NK-92 (cell line): Measurements from ENCODE around the gene RABGGTB.
"Not testable (repeated sequence)": the region's sequence is repeated elsewhere in the genome, so short reads cannot be mapped to it uniquely, and the experiment has no call there.

ENCODE experiments used
- DNase-seq: peaks from one replicate; lab custom pipeline; 2025; ENCODE audit not compliant: unreplicated experiment; lab: John Stamatoyannopoulos, UW

Gene RABGGTB

GRCh38 chr1:75794382-75794781, 8.3 kb downstream of the RABGGTB start:
- no peak for DNase-seq

GRCh38 chr1:75795703-75796193, 9.7 kb downstream of the RABGGTB start:
- DNase-seq = no peak

- no peak for DNase-seq
Measured at GRCh38 chr1:75796376-75797272, 10.6 kb downstream of the RABGGTB start, which contains the start of gene MSH4. Gene MSH4 (plus strand): TSS chr1:75796882. CDS start chr1:75796986, 104 bp downstream.

- no peak for DNase-seq
Measured at GRCh38 chr1:75797273-75797588, 11.2 kb downstream of the RABGGTB start.

GRCh38 chr1:75797606-75798216, 11.7 kb downstream of the RABGGTB start:
- DNase-seq = no peak

- DNase-seq = not testable (repeated sequence)
Measured at GRCh38 chr1:75801480-75801879, 15.4 kb downstream of the RABGGTB start.

- no peak for DNase-seq
Measured at GRCh38 chr1:75808921-75809320, 22.9 kb downstream of the RABGGTB start.

GRCh38 chr1:75810113-75810512, 24.1 kb downstream of the RABGGTB start:
- not testable (repeated sequence) for DNase-seq

- no peak for DNase-seq
Measured at GRCh38 chr1:75811211-75811981, 25.3 kb downstream of the RABGGTB start.

GRCh38 chr1:75812065-75812464, 26.0 kb downstream of the RABGGTB start:
- DNase-seq = no peak

GRCh38 chr1:75823596-75823995, 37.5 kb downstream of the RABGGTB start:
- DNase-seq = not testable (repeated sequence)

GRCh38 chr1:75836528-75837100, 50.6 kb downstream of the RABGGTB start:
- no peak for DNase-seq

GRCh38 chr1:75838079-75838478, 52.0 kb downstream of the RABGGTB start:
- no peak for DNase-seq

- no peak for DNase-seq
Measured at GRCh38 chr1:75841421-75841820, 55.4 kb downstream of the RABGGTB start.
